H1 (cell line): ENCODE data around the gene ASGR1. TPM values are rescaled to one million over a fixed set of nuclear protein-coding genes. Genes with fewer than 3 reads are reported as not detected.
A peak's percentile ranks its signal among the peaks of the same experiment; 100 is the strongest.

Experiments
- CTCF ChIA-PET: fragments of 300-600 bp; sonication (Branson Sonifier 250); formaldehyde crosslinking; loops from one replicate; lab custom pipeline; 2021; ENCODE audit not compliant: partially characterized antibody; lab: Charles Lee
- POLR2A ChIA-PET: fragments of 300-600 bp; sonication (Branson Sonifier 250); formaldehyde crosslinking; loops from one replicate; lab custom pipeline; 2021; ENCODE audit warnings: inconsistent platforms; ENCODE audit not compliant: partially characterized antibody; lab: Charles Lee
- DNase-seq, 2 experiments: peaks; one replicate each; pipeline versions ENCODE4 v3.0.0 to v3.0.0-alpha.2; 2010 to 2022; ENCODE audit warnings: low spot score in 2 of 2, low read depth in 1 of 2, mixed read lengths in 1 of 2
- FAIRE-seq: peaks from 2 replicates; lab custom pipeline; 2011; peaks lifted over from hg19 to GRCh38; lab: Jason Lieb, UNC
- H2AFZ ChIP-seq: 2 replicates; pipeline ENCODE4 v1.8.1; 2012; ENCODE audit warnings: low read length, inconsistent platforms
- H2AK5ac ChIP-seq: 2 replicates; pipeline ENCODE4 v1.6.1; 2013; ENCODE audit warnings: low read depth, low read length
- H2BK120ac ChIP-seq: replicated peaks from 2 replicates; pipeline ENCODE3; 2013; ENCODE audit warnings: low read depth, low read length, inconsistent platforms
- H2BK12ac ChIP-seq: 2 replicates; pipeline ENCODE4 v1.6.1; 2013; ENCODE audit warnings: low read depth, low read length
- H2BK15ac ChIP-seq: 2 replicates; pipeline ENCODE4 v1.6.1; 2013; ENCODE audit warnings: low read length
- H2BK20ac ChIP-seq: 2 replicates; pipeline ENCODE4 v1.6.1; 2013; ENCODE audit warnings: low read length
- H2BK5ac ChIP-seq: 2 replicates; pipeline ENCODE4 v1.6.1; 2013; ENCODE audit warnings: low read depth, low read length
- H3K14ac ChIP-seq: 2 replicates; pipeline ENCODE4 v1.6.1; 2013; ENCODE audit warnings: inconsistent platforms; ENCODE audit not compliant: insufficient read length
- H3K18ac ChIP-seq: 2 replicates; pipeline ENCODE4 v1.6.1; 2013; ENCODE audit warnings: low read length; ENCODE audit errors: extremely low read depth
- H3K23ac ChIP-seq: 2 replicates; pipeline ENCODE4 v1.6.1; 2013; ENCODE audit warnings: inconsistent platforms; ENCODE audit not compliant: insufficient read length
- H3K23me2 ChIP-seq: 2 replicates; pipeline ENCODE4 v1.6.1; 2013; ENCODE audit warnings: low read depth, low read length
- H3K27ac ChIP-seq: 2 replicates; pipeline ENCODE4 v1.6.1; 2011; ENCODE audit warnings: low read depth, low read length, inconsistent platforms
- H3K27me3 ChIP-seq, 4 experiments: replicated peaks in 1 of 4; 1 replicate in 1 of 4; 2 replicates in 3 of 4; pipeline versions ENCODE4 v1.6.1 to v1.8.1; 2011 to 2013; ENCODE audit warnings: low read length in 3 of 4, mild to moderate bottlenecking in 3 of 4, inconsistent platforms in 2 of 4, mixed read lengths in 2 of 4, moderate library complexity in 1 of 4; ENCODE audit not compliant: control insufficient read depth in 3 of 4, insufficient read depth in 3 of 4; ENCODE audit errors: extremely low read depth in 1 of 4
- H3K36me3 ChIP-seq, 4 experiments: 2 replicates each; pipeline versions ENCODE4 v1.6.1 to v1.8.1; 2011 to 2013; ENCODE audit warnings: mild to moderate bottlenecking in 4 of 4, low read length in 3 of 4, moderate library complexity in 2 of 4, control low read depth in 1 of 4, inconsistent platforms in 1 of 4; ENCODE audit not compliant: insufficient read depth in 4 of 4, control insufficient read depth in 2 of 4
- H3K4ac ChIP-seq: replicated peaks from 2 replicates; pipeline ENCODE3; 2013; ENCODE audit warnings: low read length, low read depth, mixed read lengths, inconsistent platforms; ENCODE audit not compliant: insufficient read length
- H3K4me1 ChIP-seq, 4 experiments: replicated peaks in 1 of 4; 1 replicate in 1 of 4; 2 replicates in 3 of 4; pipeline versions ENCODE4 v1.6.1 to v1.8.1; 2011 to 2013; ENCODE audit warnings: low read length in 3 of 4, inconsistent platforms in 2 of 4, mixed read lengths in 1 of 4; ENCODE audit not compliant: insufficient read depth in 4 of 4, control insufficient read depth in 3 of 4
- H3K4me2 ChIP-seq, 2 experiments: 2 replicates each; pipeline versions ENCODE4 v1.6.1 to v1.8.1; 2011 to 2013; ENCODE audit warnings: low read depth in 2 of 2, low read length in 2 of 2, control low read depth in 1 of 2, inconsistent platforms in 1 of 2, mild to moderate bottlenecking in 1 of 2; ENCODE audit not compliant: insufficient read depth in 1 of 2
- H3K4me3 ChIP-seq, 4 experiments: fragments of 200-600, 300-600 bp in 1 of 4; sonication (generic), shearing (Covaris generic), sonication (Bioruptor Twin) in 1 of 4; 2 replicates each; pipeline versions ENCODE4 v1.5.1 to v1.8.1; 2011 to 2016; ENCODE audit warnings: low read length in 4 of 4, low read depth in 3 of 4, control low read depth in 2 of 4, inconsistent platforms in 2 of 4, mild to moderate bottlenecking in 2 of 4, mixed read lengths in 1 of 4, moderate library complexity in 1 of 4; ENCODE audit not compliant: insufficient read depth in 2 of 4; ENCODE audit errors: extremely low read depth in 1 of 4
- H3K56ac ChIP-seq: replicated peaks from 2 replicates; pipeline ENCODE3; 2013; ENCODE audit warnings: low read depth, mild to moderate bottlenecking, mixed read lengths, low read length, inconsistent platforms; ENCODE audit not compliant: insufficient read length
- H3K79me1 ChIP-seq: 2 replicates; pipeline ENCODE4 v1.6.1; 2013; ENCODE audit warnings: low read depth, low read length, control low read depth
- H3K79me2 ChIP-seq, 2 experiments: 2 replicates each; pipeline versions ENCODE4 v1.6.1 to v1.8.1; 2012 to 2013; ENCODE audit warnings: low read length in 2 of 2, mild to moderate bottlenecking in 2 of 2, inconsistent platforms in 1 of 2; ENCODE audit not compliant: insufficient read depth in 2 of 2, control insufficient read depth in 1 of 2
- H3K9ac ChIP-seq, 4 experiments: replicated peaks in 1 of 4; 1 replicate in 1 of 4; 2 replicates in 3 of 4; pipeline versions ENCODE4 v1.6.1 to v1.8.1; 2011 to 2013; ENCODE audit warnings: low read depth in 3 of 4, low read length in 3 of 4, control low read depth in 2 of 4, mild to moderate bottlenecking in 2 of 4, moderate library complexity in 2 of 4, inconsistent platforms in 1 of 4; ENCODE audit errors: extremely low read depth in 1 of 4
- H3K9me3 ChIP-seq, 2 experiments: 2 replicates each; pipeline versions ENCODE4 v1.6.1 to v1.8.1; 2012 to 2013; ENCODE audit warnings: mild to moderate bottlenecking in 2 of 2, moderate library complexity in 2 of 2, control low read depth in 1 of 2, inconsistent platforms in 1 of 2, low read depth in 1 of 2, low read length in 1 of 2, mixed read lengths in 1 of 2; ENCODE audit not compliant: insufficient read depth in 2 of 2
- H4K20me1 ChIP-seq, 2 experiments: replicated peaks in 1 of 2; 2 replicates each; pipeline versions ENCODE3 to v1.8.1; 2011 to 2013; ENCODE audit warnings: inconsistent platforms in 2 of 2, low read length in 2 of 2, mild to moderate bottlenecking in 1 of 2; ENCODE audit not compliant: insufficient read depth in 2 of 2, control insufficient read depth in 1 of 2
- H4K5ac ChIP-seq: 2 replicates; pipeline ENCODE4 v1.6.1; 2013; ENCODE audit warnings: low read length, low read depth, mixed read lengths, inconsistent platforms; ENCODE audit not compliant: insufficient read length
- H4K8ac ChIP-seq: 2 replicates; pipeline ENCODE4 v1.8.0; 2013; ENCODE audit warnings: mild to moderate bottlenecking, moderate library complexity, low read length, inconsistent platforms; ENCODE audit not compliant: insufficient read depth; ENCODE audit errors: extremely low read depth
- H4K91ac ChIP-seq: replicated peaks from 2 replicates; pipeline ENCODE3; 2013; ENCODE audit warnings: low read length, mixed read lengths, inconsistent platforms; ENCODE audit not compliant: insufficient read length
- POLR2AphosphoS5 ChIP-seq: IDR thresholded peaks from 2 replicates; pipeline ENCODE4 v1.6.1; 2011; ENCODE audit warnings: low read depth, low read length
- SP1 ChIP-seq: IDR thresholded peaks from 2 replicates; pipeline ENCODE4 v1.6.1; 2011; ENCODE audit warnings: low read depth, low read length
- WGBS, 2 experiments: shearing (Covaris generic) in 1 of 2; methylation state at CpG; one replicate each; pipeline versions ENCODE4 v1.1.6 to v1.1.7; 2013 to 2015; ENCODE audit warnings: low lambda C conversion rate in 2 of 2, mixed read lengths in 2 of 2, inconsistent platforms in 1 of 2, low coverage in 1 of 2, missing lambda C conversion rate in 1 of 2; ENCODE audit not compliant: insufficient replicate concordance in 2 of 2, insufficient coverage in 1 of 2, insufficient read length in 1 of 2; ENCODE audit errors: extremely low coverage in 1 of 2, missing lambda C conversion rate in 1 of 2; 5-methylcytosine and 5-hydroxymethylcytosine counted together
- polyA plus RNA-seq, 7 experiments: library from polyadenylated mRNA; depleted of rRNA in 3 of 7; stranded (reverse) in 5 of 7; unstranded in 2 of 7; fragments of >200 nt in 5 of 7; fragments of 200-250 nt in 2 of 7; gene quantifications; 1 replicate in 5 of 7; 2 replicates in 1 of 7; 4 replicates in 1 of 7; pipeline versions ENCODE4 v1.2.1 to v1.2.3, GENCODE V29; 2011 to 2013; ENCODE audit warnings: missing spikeins in 2 of 7, mixed read lengths in 2 of 7
- total RNA-seq: library from RNA; stranded (reverse); fragmentation: NEBNext Ultra II Directional; extraction: Animal tissue kit (Norgen Biotek cat#: 25700); gene quantifications from 2 replicates; pipeline ENCODE4 v1.2.1, GENCODE V29; 2021

The ASGR1 gene
- total and polyA plus RNA-seq, 2 of the 8 experiments (the other 6 are each of a cell fraction or from before 2014, with no cell fraction given) = 10.8 to 14.5 TPM

- FAIRE-seq (no peak), DNase-seq (no peak)
- Histone ChIP-seq H2BK15ac (no peak overlapping the region), H3K4me1 (peaks cover 6 to 36% (median 20%) of the 10 kb centered on the region in 4 experiments), H2BK5ac (no peak overlapping the region), H3K36me3 (peaks cover 15 to 27% (median 22%) of the 10 kb centered on the region in 4 experiments; a peak in 7 of 8 replicates), H2AFZ (no peak overlapping the region), H3K79me1 (no peaks in the 10 kb centered on the region; the same call in 1 of the 2 replicates), H3K18ac (peak overlapping the region; percentile 80), H3K4me3 (peak overlapping the region; percentile 76 to 93 (median 86)), H3K4ac (peak overlapping the region; percentile 38), H2AK5ac (0 out of 2 replicates have a peak overlapping the region, but pooled peaks have one; percentile 2), H3K4me2 (peak overlapping the region; percentile 73 to 80), H3K9me3 (no peaks in the 10 kb centered on the region), H3K27ac (no peak overlapping the region), H2BK20ac (0 out of 2 replicates have a peak overlapping the region, but pooled peaks have one; percentile 27), H3K56ac (no peak overlapping the region), H3K79me2 (peaks cover 0 to 10% of the 10 kb centered on the region in 2 experiments; a peak in 1 of 4 replicates), H3K27me3 (no peaks in the 10 kb centered on the region), H4K91ac (peak overlapping the region; percentile 51), H4K8ac (no peak overlapping the region), H3K23ac (no peak overlapping the region), H4K20me1 (peaks cover 10 to 25% of the 10 kb centered on the region in 2 experiments), H3K14ac (no peak overlapping the region), H2BK12ac (0 out of 2 replicates have a peak overlapping the region, but pooled peaks have one; percentile 2), H4K5ac (peak overlapping the region; percentile 50), H3K9ac (0 out of 7 replicates have a peak overlapping the region, but pooled peaks of 1 of the 4 experiments have one; percentile 81), H3K23me2 (peaks cover 23% of the 10 kb centered on the region; the same call in 1 of the 2 replicates), H2BK120ac (no peak overlapping the region)
- ChIA-PET CTCF (interaction anchor here (0.6 to 4.3 kb wide), 9 partner anchors 12 to 376 kb away, joined by 3 to 46 read pairs (median 3); partner anchors contain the start of genes DVL2 and PHF23), POLR2A (interaction anchor here (0.7 to 10.7 kb wide), 15 partner anchors 8 to 125 kb away, joined by 3 to 386 read pairs (median 8); partner anchors contain the start of genes CLDN7, CTDNEP1, DVL2 and ELP5)
- WGBS, 2 experiments = 34% methylated on average over 12 of the region's 12 CpGs; no CpG with 5 or more reads in 1 of the 2 experiments
- no peak for TF ChIP-seq POLR2AphosphoS5
- 0 out of 2 replicates have a peak, but pooled peaks have one; percentile 20 for TF ChIP-seq SP1
Observed at GRCh38 chr17:7219229-7219811, 40.1 kb upstream of the ASGR1 start.
